Large intestine (tissue), 3 donors: ENCODE results near the gene TOE1. TPM values are rescaled to one million over a fixed set of nuclear protein-coding genes. Genes with fewer than 3 reads are reported as not detected.
A peak's percentile ranks its signal among the peaks of the same experiment; 100 is the strongest.
"Not testable (repeated sequence)": the region's sequence is repeated elsewhere in the genome, so short reads cannot be mapped to it uniquely, and the experiment has no call there.

Source experiments
- DNase-seq, 2 donors: peaks; one replicate each; pipeline versions ENCODE4 v3.0.0 to v3.0.0-alpha.2; 2013
- H3K27ac ChIP-seq: one replicate; pipeline ENCODE4 v1.5.1; 2013; ENCODE audit warnings: low read length
- H3K27me3 ChIP-seq: 2 replicates; pipeline ENCODE4 v1.6.1; 2013; ENCODE audit warnings: low read length; ENCODE audit not compliant: control insufficient read depth, insufficient read depth
- H3K36me3 ChIP-seq: 2 replicates; pipeline ENCODE4 v1.6.1; 2013; ENCODE audit warnings: low read length; ENCODE audit not compliant: control insufficient read depth, insufficient read depth
- H3K4me1 ChIP-seq: one replicate; pipeline ENCODE4 v1.6.1; 2013; ENCODE audit warnings: low read length; ENCODE audit not compliant: control insufficient read depth, insufficient read depth
- H3K4me3 ChIP-seq: one replicate; pipeline ENCODE4 v1.5.1; 2013; ENCODE audit warnings: low read length
- H3K9me3 ChIP-seq: one replicate; pipeline ENCODE4 v1.6.1; 2013; ENCODE audit warnings: mild to moderate bottlenecking, low read depth, low read length, moderate library complexity; ENCODE audit not compliant: control insufficient read depth
- WGBS: methylation state at CpG from one replicate; pipeline ENCODE4 v1.1.5; 2013; ENCODE audit warnings: low lambda C conversion rate; ENCODE audit not compliant: insufficient coverage; 5-methylcytosine and 5-hydroxymethylcytosine counted together
- polyA plus RNA-seq: library from polyadenylated mRNA; unstranded; fragments of 120-200 nt; gene quantifications from one replicate; pipeline ENCODE4 v1.2.1, GENCODE V29; 2013

Gene TOE1
- polyA plus RNA-seq, 1 donor: 13.4 TPM

GRCh38 chr1:45375104-45376090 lies 35.4 kb downstream of the TOE1 start:
- DNase-seq: no peak
- Histone ChIP-seq H3K4me1 (no peaks in the 10 kb centered on the region), H3K4me3 (no peak overlapping the region), H3K27me3 (no peaks in the 10 kb centered on the region), H3K36me3 (no peaks in the 10 kb centered on the region), H3K27ac (no peak overlapping the region), H3K9me3 (no peaks in the 10 kb centered on the region)
- WGBS: 63% methylated on average over 1 of the region's 3 CpGs

GRCh38 chr1:45378184-45378583 lies 38.2 kb downstream of the TOE1 start:
- Histone ChIP-seq H3K9me3 (no peaks in the 10 kb centered on the region), H3K27me3 (no peaks in the 10 kb centered on the region), H3K4me3 (no peak overlapping the region), H3K27ac (no peak overlapping the region), H3K4me1 (no peaks in the 10 kb centered on the region), H3K36me3 (no peaks in the 10 kb centered on the region)
- DNase-seq: no peak

GRCh38 chr1:45379524-45379923 lies 39.6 kb downstream of the TOE1 start:
- Histone ChIP-seq H3K27ac (no peak overlapping the region), H3K36me3 (no peaks in the 10 kb centered on the region), H3K27me3 (no peaks in the 10 kb centered on the region), H3K4me3 (no peak overlapping the region), H3K9me3 (no peaks in the 10 kb centered on the region), H3K4me1 (no peaks in the 10 kb centered on the region)
- 100% methylated on average over 1 of the region's 6 CpGs for WGBS
- no peak for DNase-seq

- Histone ChIP-seq H3K27ac (no peak overlapping the region), H3K4me3 (no peak overlapping the region), H3K36me3 (no peaks in the 10 kb centered on the region), H3K9me3 (no peaks in the 10 kb centered on the region), H3K27me3 (no peaks in the 10 kb centered on the region), H3K4me1 (no peaks in the 10 kb centered on the region)
- 100% methylated on average over 1 of the region's 4 CpGs for WGBS
- no peak for DNase-seq
These were observed 40.2 kb downstream of the TOE1 start for GRCh38 chr1:45380125-45380524.

GRCh38 chr1:45380730-45381129 lies 40.8 kb downstream of the TOE1 start:
- 100% methylated on average over 1 of the region's 1 CpG for WGBS
- Histone ChIP-seq H3K4me3 (no peak overlapping the region), H3K36me3 (no peaks in the 10 kb centered on the region), H3K4me1 (no peaks in the 10 kb centered on the region), H3K9me3 (no peaks in the 10 kb centered on the region), H3K27ac (no peak overlapping the region), H3K27me3 (no peaks in the 10 kb centered on the region)
- no peak for DNase-seq

- Histone ChIP-seq H3K36me3 (no peaks in the 10 kb centered on the region), H3K9me3 (no peaks in the 10 kb centered on the region), H3K27ac (no peak overlapping the region), H3K4me1 (no peaks in the 10 kb centered on the region), H3K27me3 (no peaks in the 10 kb centered on the region), H3K4me3 (no peak overlapping the region)
- no CpG with 5 or more reads among the region's 2 CpGs for WGBS
- no peak for DNase-seq
These were observed 41.3 kb downstream of the TOE1 start for GRCh38 chr1:45381243-45381642.

- DNase-seq: no peak
- no peaks in the 10 kb centered on the region for H3K27me3 ChIP-seq
- no peaks in the 10 kb centered on the region for H3K4me1 ChIP-seq
- no peaks in the 10 kb centered on the region for H3K9me3 ChIP-seq
- no peak overlapping the region for H3K4me3 ChIP-seq
- WGBS: 100% methylated on average over 1 of the region's 1 CpG
- H3K36me3 ChIP-seq: no peaks in the 10 kb centered on the region
- H3K27ac ChIP-seq: no peak overlapping the region
These were observed 43.2 kb downstream of the TOE1 start for GRCh38 chr1:45383191-45383590.

GRCh38 chr1:45384213-45384612 lies 44.2 kb downstream of the TOE1 start:
- 100% methylated on average over 1 of the region's 4 CpGs for WGBS
- H3K36me3 ChIP-seq, H3K4me1 ChIP-seq, H3K4me3 ChIP-seq, H3K9me3 ChIP-seq, DNase-seq, H3K27me3 ChIP-seq, H3K27ac ChIP-seq: not testable (repeated sequence)

GRCh38 chr1:45385302-45385701 lies 45.3 kb downstream of the TOE1 start:
- Histone ChIP-seq H3K4me1 (no peaks in the 10 kb centered on the region), H3K36me3 (no peaks in the 10 kb centered on the region), H3K9me3 (no peaks in the 10 kb centered on the region), H3K4me3 (no peak overlapping the region), H3K27me3 (no peaks in the 10 kb centered on the region), H3K27ac (no peak overlapping the region)
- WGBS: no CpG with 5 or more reads among the region's 3 CpGs
- peak in 1 of 2 donors; percentile 22 for DNase-seq

- no peaks in the 10 kb centered on the region for H3K4me1 ChIP-seq
- H3K27me3 ChIP-seq: no peaks in the 10 kb centered on the region
- 100% methylated on average over 2 of the region's 3 CpGs for WGBS
- no peaks in the 10 kb centered on the region for H3K36me3 ChIP-seq
- no peaks in the 10 kb centered on the region for H3K9me3 ChIP-seq
- no peak overlapping the region for H3K4me3 ChIP-seq
- no peak overlapping the region for H3K27ac ChIP-seq
- no peak for DNase-seq
These were observed 46.2 kb downstream of the TOE1 start for GRCh38 chr1:45386219-45386618.
